ENCODE results near the gene RFLNA.

The RFLNA gene

DNA sequence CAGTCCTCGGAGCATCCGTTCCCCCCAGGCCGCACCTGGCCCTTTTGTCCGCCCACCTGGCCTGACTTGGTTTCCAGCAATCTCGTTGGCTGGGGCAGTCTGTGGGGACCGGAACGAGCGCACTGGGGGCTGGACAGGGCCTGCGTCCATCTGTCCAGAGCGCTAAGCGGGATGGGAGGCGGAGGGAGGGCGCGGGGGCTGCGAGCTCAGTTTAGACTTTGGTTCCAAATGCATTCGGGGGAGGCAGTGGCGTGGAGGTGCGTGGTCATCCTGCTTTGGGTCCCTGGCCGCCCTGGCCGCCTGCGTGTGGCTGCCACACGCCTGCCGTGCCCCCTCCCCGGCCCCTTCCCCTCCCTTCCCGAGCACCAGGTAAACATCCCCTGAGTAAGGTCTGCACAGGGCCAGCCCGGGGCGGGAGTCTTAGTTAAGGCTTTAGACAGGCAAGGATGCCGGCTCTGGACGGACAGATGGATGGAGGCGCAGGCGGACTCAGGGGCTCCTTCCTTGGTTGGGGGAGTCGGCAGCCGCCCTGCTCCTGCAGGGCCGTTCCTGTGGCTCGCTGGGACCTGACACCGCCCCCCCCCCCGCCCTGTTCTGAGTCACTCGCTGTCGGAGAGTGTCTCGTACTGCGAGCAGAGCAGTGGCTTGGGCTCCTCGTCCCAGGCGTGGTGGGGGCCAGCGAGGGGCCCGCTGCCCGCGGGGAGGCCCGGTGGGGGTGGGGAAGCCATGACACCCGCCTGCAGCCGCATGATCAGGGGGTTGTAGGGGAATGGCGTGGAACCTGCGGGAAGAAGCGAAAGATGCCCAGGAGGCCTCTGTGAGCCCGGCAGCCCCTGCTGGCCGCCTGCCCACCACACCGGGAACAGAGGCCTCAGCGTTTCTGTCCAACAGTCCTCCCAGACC lies 30.2 kb downstream of the RFLNA start:
- H3K27ac Mint-ChIP-seq = no peak overlapping the region
- peaks cover 27% of the 10 kb centered on the region for H3K9me3 Mint-ChIP-seq
- H3K4me3 Mint-ChIP-seq = no peak overlapping the region
- H3K27me3 Mint-ChIP-seq = no peaks in the 10 kb centered on the region
- intact Hi-C loops (cut with micrococcal nuclease) = loop anchor here (5.0 kb wide), 1 partner anchor 273 kb away; no protein-coding TSS in a partner anchor
- H3K36me3 Mint-ChIP-seq (ENCODE audit: low read depth) = peaks cover 68% of the 10 kb centered on the region
- H3K4me1 Mint-ChIP-seq (ENCODE audit: low read depth) = no peaks in the 10 kb centered on the region

DNA sequence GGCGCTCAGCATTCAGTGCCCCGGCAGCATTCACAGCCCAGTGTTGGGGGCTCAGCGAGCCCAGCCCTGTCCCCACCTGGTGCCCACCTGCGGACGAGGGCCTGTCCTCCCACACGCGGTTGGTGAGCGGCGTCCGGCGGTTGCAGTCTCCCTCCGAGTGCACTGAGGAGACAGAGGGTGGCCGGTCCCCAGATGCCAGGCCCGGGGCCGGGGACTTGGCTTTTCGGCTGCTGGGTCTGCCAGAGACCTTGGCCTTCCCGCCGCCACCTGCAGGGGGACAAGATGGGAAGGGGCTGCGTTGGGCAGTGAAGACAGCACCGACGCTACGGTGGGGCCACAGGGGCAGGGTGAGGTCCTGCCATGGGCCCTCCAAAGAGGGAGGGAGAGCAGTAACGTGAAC lies 31.2 kb downstream of the RFLNA start:
- H3K36me3 Mint-ChIP-seq (ENCODE audit: low read depth) = peaks cover 78% of the 10 kb centered on the region
- H3K27me3 Mint-ChIP-seq = no peaks in the 10 kb centered on the region
- H3K4me1 Mint-ChIP-seq (ENCODE audit: low read depth) = no peaks in the 10 kb centered on the region
- no peak overlapping the region for H3K27ac Mint-ChIP-seq
- H3K9me3 Mint-ChIP-seq = peaks cover 27% of the 10 kb centered on the region
- intact Hi-C loops (cut with micrococcal nuclease) = no loop called here
- no peak overlapping the region for H3K4me3 Mint-ChIP-seq

DNA sequence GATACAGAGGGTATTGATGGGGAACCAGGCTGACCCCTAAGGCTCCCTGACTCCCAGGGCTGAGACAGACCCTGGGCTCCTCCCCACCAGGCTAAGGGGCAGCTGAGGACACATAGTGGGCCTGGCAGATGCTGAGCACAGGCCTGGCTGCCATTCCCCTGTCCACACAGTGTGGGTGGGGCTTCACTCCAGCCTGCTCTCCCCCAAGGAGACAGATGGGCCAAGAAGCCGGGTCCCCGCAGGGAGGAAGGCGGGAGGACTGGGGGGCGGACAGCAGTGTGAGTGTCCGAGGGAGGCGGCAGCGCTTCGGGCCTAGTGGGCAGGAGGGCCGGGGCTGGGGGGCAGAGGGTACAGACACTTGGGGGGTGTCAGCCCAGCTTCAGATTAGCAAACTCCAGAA lies 32.0 kb downstream of the RFLNA start:
- H3K4me1 Mint-ChIP-seq (ENCODE audit: low read depth) = no peaks in the 10 kb centered on the region
- peaks cover 27% of the 10 kb centered on the region for H3K9me3 Mint-ChIP-seq
- H3K27ac Mint-ChIP-seq = no peak overlapping the region
- intact Hi-C loops (cut with micrococcal nuclease) = no loop called here
- no peaks in the 10 kb centered on the region for H3K27me3 Mint-ChIP-seq
- H3K36me3 Mint-ChIP-seq (ENCODE audit: low read depth) = peaks cover 86% of the 10 kb centered on the region
- no peak overlapping the region for H3K4me3 Mint-ChIP-seq

DNA sequence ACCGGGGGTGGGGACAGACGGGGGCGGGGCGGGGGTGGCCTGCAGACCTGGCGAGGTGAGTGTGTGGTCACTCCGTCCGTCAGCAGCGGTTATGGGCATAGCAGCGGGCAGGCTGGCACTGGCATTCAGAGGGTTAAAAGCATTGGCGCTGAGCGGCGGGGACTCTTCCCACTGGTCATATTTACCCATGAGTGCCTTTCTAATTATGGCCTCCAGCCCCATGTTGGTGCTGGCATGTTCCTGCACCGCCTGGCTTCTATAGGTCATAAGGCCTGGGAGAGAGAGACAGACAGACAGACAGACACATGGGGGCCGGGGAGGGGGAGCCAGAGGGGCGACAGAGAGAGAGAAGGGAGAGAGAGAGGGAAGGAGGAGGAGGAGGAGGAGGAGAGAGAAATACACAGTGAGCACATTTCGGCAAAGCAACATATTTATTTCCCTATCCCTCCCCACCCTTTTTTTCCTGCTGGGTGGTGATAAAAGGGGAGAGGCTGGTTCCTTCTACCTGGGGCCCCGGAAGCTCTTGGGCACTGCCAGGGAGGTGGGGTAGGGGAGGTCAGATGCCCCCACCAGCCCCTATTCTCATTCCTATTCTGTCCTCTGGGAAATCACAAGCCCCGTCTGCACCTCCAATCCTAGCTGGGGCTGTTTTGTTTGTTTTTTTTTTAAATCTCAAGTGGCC lies 32.6 kb downstream of the RFLNA start:
- H3K4me3 Mint-ChIP-seq = no peak overlapping the region
- H3K27me3 Mint-ChIP-seq = no peaks in the 10 kb centered on the region
- intact Hi-C loops (cut with micrococcal nuclease) = no loop called here
- H3K36me3 Mint-ChIP-seq (ENCODE audit: low read depth) = peaks cover 92% of the 10 kb centered on the region
- no peak overlapping the region for H3K27ac Mint-ChIP-seq
- H3K9me3 Mint-ChIP-seq = peaks cover 27% of the 10 kb centered on the region
- H3K4me1 Mint-ChIP-seq (ENCODE audit: low read depth) = no peaks in the 10 kb centered on the region

DNA sequence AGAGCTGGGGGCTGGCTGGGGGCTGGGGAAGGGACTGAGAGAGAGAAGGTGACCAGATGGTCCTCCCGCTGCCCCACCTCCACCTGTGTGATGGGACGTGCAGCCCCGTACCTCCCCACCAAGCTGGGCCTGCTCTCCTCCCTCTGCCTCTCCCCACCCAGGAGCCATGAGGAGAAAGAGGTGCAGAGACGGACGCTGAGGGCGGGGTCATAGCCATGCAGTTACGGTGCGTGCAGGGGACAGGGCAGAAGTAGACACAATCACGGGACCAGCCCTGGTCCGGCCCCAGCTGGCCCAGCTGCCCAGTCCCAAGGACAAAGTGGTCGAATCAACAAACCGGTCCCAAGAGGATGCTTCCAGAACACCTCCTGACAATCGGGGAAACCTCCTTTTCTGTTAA lies 33.2 kb downstream of the RFLNA start:
- intact Hi-C loops (cut with micrococcal nuclease) = no loop called here
- H3K36me3 Mint-ChIP-seq (ENCODE audit: low read depth) = peaks cover 98% of the 10 kb centered on the region
- peaks cover 27% of the 10 kb centered on the region for H3K9me3 Mint-ChIP-seq
- H3K27ac Mint-ChIP-seq = no peak overlapping the region
- H3K27me3 Mint-ChIP-seq = no peaks in the 10 kb centered on the region
- no peak overlapping the region for H3K4me3 Mint-ChIP-seq
- no peaks in the 10 kb centered on the region for H3K4me1 Mint-ChIP-seq (ENCODE audit: low read depth)

DNA sequence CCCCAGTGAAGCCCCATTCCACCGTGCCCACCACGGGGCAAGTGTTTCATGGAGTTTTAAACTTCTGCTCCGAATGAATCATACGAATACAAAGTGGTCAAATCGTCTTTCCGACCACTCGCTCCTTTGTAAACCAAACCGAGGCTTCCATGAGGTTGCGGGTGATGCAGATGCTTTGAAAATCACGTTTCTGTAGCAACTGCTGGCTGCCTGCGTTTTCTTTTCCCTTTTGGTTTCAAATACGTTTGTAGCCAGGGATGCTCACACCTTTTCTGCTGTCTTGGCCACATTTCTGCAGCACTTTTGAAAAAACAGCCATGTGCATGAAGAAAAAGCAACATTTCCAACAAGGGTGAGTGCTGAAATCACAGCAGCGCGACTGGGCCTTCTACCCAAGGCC lies 33.7 kb downstream of the RFLNA start:
- H3K4me3 Mint-ChIP-seq = no peak overlapping the region
- H3K36me3 Mint-ChIP-seq (ENCODE audit: low read depth) = peaks cover 100% of the 10 kb centered on the region
- H3K9me3 Mint-ChIP-seq = peaks cover 23% of the 10 kb centered on the region
- H3K4me1 Mint-ChIP-seq (ENCODE audit: low read depth) = no peaks in the 10 kb centered on the region
- H3K27ac Mint-ChIP-seq = no peak overlapping the region
- intact Hi-C loops (cut with micrococcal nuclease) = no loop called here
- no peaks in the 10 kb centered on the region for H3K27me3 Mint-ChIP-seq

DNA sequence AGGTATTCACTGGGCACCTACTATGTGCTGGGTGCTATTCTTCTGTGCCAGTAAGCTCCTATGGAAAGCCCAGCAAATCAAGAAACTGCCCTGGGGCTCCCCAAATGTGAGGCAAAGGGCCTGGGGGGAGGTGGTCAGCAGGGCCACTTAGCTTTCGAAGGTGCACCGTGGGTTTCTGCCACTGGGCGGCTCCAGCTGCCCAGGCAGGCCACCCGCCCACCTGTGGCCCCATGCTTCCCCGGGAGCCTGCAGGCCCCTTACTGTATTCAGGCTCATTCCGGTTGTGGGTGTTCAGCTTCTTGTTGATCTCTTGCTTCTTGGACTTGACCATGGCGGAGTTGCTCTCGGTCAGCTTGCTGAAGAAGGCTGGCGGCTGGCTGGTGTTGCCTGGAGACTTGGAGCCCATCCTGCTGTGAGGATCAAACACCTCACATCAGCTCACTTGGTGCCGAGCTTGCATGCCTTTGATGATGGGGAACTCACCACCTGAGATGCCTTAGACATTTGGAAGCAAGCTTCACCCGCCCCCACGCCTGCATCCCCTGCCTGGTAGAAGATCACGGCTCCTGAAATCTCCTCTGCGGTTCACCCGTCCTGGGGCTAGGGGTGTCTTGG lies 37.3 kb downstream of the RFLNA start:
- Mint-ChIP-seq H3K4me1 (ENCODE audit: low read depth) (no peaks in the 10 kb centered on the region), H3K27ac (no peak overlapping the region), H3K27me3 (no peaks in the 10 kb centered on the region), H3K4me3 (no peak overlapping the region), H3K36me3 (ENCODE audit: low read depth) (peaks cover 100% of the 10 kb centered on the region), H3K9me3 (no peaks in the 10 kb centered on the region)
- intact Hi-C loops (cut with micrococcal nuclease) = no loop called here

DNA sequence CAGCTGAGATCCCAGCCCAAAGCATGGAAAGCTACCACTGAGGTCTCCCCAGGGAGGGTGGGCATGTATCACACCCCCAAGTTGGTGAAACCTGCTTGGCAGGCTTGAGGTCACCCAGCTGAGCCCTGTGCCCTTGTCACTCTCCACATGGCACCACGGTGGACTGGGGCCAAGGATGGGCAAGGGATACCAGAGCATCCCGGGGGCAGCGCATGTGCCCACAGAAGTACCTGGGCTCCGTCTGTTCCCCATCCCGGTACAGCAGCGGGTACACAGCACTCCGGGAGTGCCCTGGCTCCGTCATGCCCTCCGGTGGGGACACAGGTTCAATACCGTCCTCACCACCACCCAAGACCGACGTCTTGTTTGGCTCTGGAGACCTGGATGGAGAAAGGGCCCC lies 38.0 kb downstream of the RFLNA start:
- H3K27me3 Mint-ChIP-seq = no peaks in the 10 kb centered on the region
- peaks cover 100% of the 10 kb centered on the region for H3K36me3 Mint-ChIP-seq (ENCODE audit: low read depth)
- H3K4me3 Mint-ChIP-seq = no peak overlapping the region
- no peaks in the 10 kb centered on the region for H3K4me1 Mint-ChIP-seq (ENCODE audit: low read depth)
- H3K9me3 Mint-ChIP-seq = no peaks in the 10 kb centered on the region
- intact Hi-C loops (cut with micrococcal nuclease) = no loop called here
- H3K27ac Mint-ChIP-seq = no peak overlapping the region

DNA sequence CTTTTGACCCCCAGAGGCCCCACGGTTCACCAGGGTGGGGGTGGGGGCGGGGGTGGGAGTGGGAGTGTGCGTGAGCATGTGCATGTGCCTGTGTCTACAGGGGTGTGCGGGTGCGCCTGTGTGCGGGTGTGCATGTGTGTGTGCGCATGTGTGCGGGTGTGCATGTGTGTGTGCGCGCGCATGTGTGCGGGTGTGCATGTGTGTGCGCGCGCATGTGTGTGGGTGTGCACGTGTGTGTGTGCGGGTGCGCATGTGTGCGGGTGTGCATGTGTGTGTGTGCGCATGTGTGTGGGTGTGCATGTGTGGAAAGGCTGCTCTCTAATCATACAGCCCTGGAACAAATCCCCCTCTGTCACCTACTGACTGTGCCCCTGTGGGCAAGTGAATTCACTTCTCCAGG lies 38.8 kb downstream of the RFLNA start:
- Mint-ChIP-seq H3K27me3 (no peaks in the 10 kb centered on the region), H3K4me1 (ENCODE audit: low read depth) (no peaks in the 10 kb centered on the region), H3K4me3 (no peak overlapping the region), H3K27ac (no peak overlapping the region), H3K36me3 (ENCODE audit: low read depth) (peaks cover 100% of the 10 kb centered on the region), H3K9me3 (no peaks in the 10 kb centered on the region)
- intact Hi-C loops (cut with micrococcal nuclease) = no loop called here

DNA sequence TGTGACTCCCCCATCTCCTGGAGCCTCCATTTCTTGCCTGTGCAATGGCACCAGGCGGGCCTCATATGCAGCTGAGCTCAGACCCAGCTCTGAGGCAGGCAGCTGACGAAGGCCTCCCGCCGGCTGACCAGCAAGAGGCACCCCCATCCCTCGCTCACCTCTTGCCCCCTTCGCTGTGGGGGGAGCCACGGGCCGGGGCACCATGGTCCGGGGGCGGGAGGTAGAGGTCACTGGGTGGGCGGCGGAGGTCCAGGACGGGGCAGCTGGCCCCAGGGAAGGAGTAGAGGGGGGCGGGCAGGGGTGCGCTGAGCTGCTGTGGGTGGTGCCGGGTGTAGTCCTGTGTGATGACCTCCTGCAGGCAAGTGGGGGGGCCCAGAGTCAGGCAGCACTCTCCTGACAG lies 39.4 kb downstream of the RFLNA start:
- Mint-ChIP-seq H3K36me3 (ENCODE audit: low read depth) (peaks cover 100% of the 10 kb centered on the region), H3K27ac (no peak overlapping the region), H3K4me1 (ENCODE audit: low read depth) (no peaks in the 10 kb centered on the region), H3K4me3 (no peak overlapping the region), H3K9me3 (no peaks in the 10 kb centered on the region), H3K27me3 (no peaks in the 10 kb centered on the region)
- intact Hi-C loops (cut with micrococcal nuclease) = no loop called here

DNA sequence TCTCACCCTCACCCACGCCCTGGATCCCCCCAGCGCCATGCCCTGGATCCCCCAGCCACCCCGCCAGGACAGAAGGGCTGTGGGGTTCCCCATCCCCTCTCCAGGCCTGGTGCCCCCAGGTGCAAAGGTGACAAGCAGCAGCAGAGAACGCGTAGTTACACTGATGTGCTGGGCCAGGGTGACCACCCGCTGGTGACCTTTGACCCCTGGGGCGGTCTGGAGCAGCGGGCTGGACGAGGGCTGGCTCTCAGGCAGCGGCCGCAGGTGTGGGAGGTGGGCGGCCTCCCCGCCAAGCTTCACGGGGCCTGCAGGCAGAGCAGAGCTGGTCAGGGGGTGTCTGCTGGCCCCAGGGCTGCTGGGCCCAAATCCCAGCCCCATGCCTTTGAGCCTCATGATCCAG lies 40.1 kb downstream of the RFLNA start:
- Mint-ChIP-seq H3K4me1 (ENCODE audit: low read depth) (no peaks in the 10 kb centered on the region), H3K9me3 (no peaks in the 10 kb centered on the region), H3K27ac (no peak overlapping the region), H3K27me3 (no peaks in the 10 kb centered on the region), H3K36me3 (ENCODE audit: low read depth) (peaks cover 100% of the 10 kb centered on the region), H3K4me3 (no peak overlapping the region)
- intact Hi-C loops (cut with micrococcal nuclease) = no loop called here

DNA sequence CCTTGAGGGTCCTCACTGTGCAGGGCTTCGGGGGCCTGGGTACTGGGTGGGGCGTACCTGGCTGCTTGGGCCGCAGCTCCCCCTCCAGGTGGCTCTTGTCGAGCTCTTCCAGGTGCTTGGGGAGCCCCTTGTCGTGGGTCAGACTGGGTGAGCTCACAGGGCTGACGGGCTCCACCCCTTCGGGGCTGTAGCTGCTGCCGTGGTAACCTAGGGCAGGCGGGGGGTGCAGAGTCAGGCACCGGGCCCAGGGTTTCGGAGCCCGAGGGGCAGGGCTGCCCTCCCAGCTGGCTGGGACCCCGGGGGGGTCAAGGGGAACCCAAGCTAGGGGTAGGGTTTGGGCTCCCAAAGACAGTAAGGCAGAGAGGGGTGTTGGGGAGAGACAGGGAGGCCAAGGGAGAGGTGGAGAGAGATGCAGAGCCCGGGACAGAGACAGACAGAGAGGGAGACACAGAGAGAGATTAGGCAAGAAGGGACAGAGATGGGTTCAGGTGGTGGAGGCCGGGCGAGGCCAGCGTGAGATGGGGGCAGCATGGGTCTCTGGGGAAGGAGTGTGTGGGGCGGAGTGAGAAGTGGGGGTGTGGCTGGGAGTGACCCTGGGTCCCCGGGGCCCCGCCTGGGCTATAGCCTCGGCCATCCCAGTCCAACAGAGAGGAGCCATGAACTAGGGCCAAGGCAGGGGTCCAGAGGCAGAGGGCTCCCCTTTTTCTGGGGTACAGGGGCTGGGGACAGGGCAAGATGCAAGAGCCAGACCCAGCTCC lies 40.7 kb downstream of the RFLNA start:
- Mint-ChIP-seq H3K27me3 (no peaks in the 10 kb centered on the region), H3K4me1 (ENCODE audit: low read depth) (no peaks in the 10 kb centered on the region), H3K4me3 (no peak overlapping the region), H3K9me3 (no peaks in the 10 kb centered on the region), H3K36me3 (ENCODE audit: low read depth) (peaks cover 100% of the 10 kb centered on the region), H3K27ac (no peak overlapping the region)
- intact Hi-C loops (cut with micrococcal nuclease) = no loop called here

DNA sequence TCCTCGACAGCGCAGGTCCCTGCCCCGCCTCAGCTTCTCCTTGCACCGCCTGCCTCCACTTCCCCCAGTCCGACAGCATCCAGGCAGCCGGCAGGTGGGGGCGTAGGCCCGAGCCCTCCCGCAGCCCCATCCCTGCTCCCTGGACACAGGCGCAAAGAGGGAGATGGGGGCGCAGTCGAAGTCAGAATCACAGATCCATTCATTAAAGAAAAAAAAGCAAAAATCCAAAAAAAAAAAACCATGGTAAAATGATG lies 41.2 kb downstream of the RFLNA start:
- H3K4me3 Mint-ChIP-seq = no peak overlapping the region
- no peaks in the 10 kb centered on the region for H3K27me3 Mint-ChIP-seq
- peaks cover 100% of the 10 kb centered on the region for H3K36me3 Mint-ChIP-seq (ENCODE audit: low read depth)
- H3K9me3 Mint-ChIP-seq = no peaks in the 10 kb centered on the region
- intact Hi-C loops (cut with micrococcal nuclease) = no loop called here
- H3K27ac Mint-ChIP-seq = no peak overlapping the region
- no peaks in the 10 kb centered on the region for H3K4me1 Mint-ChIP-seq (ENCODE audit: low read depth)
